Left lobe of liver (tissue), 2 donors: ENCODE data around the gene SKIC8. TPM values are rescaled to one million over a fixed set of nuclear protein-coding genes. Genes with fewer than 3 reads are reported as not detected.

Experiments
- ATAC-seq: fragments of 200-7000 bp; cut with Tn5 transposase; one replicate; pipeline ENCODE4 v1.9.1; 2020; ENCODE audit warnings: mild to moderate bottlenecking, moderate library complexity
- DNase-seq: peaks from one replicate; pipeline ENCODE4 v3.0.0-alpha.2; 2020; ENCODE audit warnings: low spot score
- total RNA-seq: library from RNA; stranded (reverse); gene quantifications from one replicate; pipeline ENCODE4 v1.2.1, GENCODE V29; 2021
- donor health status: DM: no; HTN: no; CAD: no; lungs with moderate emphysema.
- donor health status: DM: no; HTN: yes; CAD: no.

Gene SKIC8
- total RNA-seq, 1 donor from 2014 or later = 22.1 TPM

DNA sequence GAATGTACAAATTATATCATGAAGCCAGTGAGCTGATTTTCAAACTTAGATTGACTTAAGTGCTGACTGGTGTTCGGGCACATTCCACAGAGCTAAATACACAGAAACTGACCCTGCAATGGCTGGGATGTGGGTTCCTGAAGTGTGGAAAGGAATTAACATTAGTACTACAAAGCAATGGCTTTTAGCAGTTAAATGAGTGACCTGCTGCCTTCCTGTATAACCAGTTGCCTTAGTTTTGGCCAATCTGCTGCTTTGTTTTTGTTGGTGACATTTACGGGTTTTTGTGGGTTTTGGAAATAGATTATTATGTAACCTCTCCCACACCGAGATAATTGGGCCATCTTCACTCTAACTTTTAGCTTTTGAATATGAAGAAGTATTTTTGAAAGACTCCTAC lies 2.4 kb upstream of the SKIC8 start:
- no peak for DNase-seq
- ATAC-seq = no peak

DNA sequence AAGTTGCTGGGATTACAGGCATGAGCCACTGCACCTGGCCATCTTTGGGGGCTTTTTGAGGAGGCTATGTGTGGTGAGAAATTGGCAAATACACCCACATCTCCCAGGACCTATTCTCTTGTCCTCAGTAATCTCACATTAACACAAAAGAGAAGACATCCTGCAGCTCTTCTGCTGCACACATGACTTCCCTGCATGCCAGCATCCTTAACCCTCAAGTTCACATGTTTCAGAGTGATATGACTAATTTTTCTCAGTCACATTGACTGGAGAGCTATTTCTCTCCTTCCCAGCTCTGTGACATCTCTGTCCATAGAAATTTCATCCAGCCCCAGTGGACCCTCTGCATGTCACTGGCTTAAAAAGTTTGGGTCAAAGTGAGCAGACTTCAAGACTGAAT lies 1.9 kb upstream of the SKIC8 start:
- DNase-seq = no peak
- ATAC-seq = no peak

DNA sequence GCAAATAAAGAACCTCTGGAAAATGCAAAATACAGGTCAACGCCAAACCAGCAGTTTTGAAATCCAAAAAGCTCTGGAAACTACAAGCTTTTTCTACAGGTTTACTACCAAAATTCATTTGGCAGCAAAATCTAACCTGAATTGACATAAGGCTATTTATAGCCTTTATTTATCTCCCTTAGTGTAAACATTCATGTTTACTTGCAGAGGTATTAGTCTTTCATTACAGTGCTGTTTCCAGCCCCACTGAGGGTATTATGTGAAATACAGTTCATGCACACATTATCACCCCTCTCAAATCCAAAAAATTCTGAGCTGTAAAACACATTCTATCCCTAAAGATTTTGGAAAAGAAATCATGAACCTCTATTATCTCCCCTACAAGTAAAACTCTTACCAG lies 7.2 kb downstream of the SKIC8 start:
- no peak for ATAC-seq
- DNase-seq = no peak

DNA sequence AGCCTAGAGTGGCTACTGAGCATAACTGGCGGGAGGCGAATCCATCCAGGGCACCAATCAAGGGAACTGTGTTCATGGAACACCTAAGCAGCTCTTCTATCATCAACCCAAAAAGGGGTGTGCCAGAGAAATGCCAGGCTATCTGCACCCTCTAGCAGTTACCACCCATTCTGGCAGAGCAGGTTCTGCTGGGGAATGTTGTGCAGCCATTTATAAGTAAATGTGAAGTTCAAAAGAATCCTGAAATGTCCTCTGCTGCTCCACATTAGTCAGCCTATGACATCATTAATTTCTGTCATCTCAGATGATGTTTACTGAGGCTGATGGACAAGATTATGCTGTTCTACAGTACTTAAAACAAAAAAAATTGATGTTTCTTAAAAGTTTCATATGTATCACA lies 7.7 kb downstream of the SKIC8 start:
- no peak for ATAC-seq

DNA sequence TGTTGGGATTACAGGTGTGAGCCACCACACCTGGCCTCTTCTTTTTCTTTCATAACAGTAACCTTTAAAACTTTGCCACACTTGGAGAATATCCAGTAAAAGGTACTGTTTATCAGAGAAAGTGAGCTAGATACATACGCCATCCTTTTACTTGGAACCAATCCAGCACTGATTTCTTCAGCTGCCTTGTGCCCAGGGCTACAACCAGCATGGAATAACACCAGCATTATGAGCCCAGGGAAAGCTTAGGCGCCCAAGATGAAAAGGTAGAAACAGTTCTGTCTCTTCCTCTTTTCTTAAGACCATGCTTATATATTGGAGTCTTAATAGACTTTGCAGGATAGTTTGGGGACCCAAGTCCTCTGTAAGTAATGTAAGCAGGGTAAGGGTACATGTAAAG lies 8.4 kb downstream of the SKIC8 start:
- ATAC-seq (peak; percentile 13), DNase-seq (no peak)

More for the DNA sequence above, 7.7 kb downstream of the SKIC8 start:
- DNase-seq = no peak

DNA sequence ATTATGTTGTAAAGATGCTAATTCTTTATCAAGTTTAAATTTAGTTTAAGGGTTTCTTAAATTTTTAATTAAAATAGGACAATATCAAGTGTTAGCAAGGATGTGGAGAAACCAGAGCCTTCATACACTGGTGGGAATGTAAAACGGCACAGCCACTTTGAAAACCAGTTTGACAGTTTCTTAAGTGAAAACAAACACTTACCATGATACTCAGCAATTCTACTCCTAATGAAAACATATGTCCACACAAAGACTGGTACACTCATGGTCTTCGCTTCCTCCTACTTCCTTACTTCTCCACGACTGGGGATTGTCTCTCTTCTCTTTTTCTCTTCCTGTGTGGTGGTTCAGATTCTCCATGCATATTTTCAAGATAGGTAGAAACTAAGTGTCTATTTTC lies 9.2 kb downstream of the SKIC8 start:
- no peak for DNase-seq
- no peak for ATAC-seq

DNA sequence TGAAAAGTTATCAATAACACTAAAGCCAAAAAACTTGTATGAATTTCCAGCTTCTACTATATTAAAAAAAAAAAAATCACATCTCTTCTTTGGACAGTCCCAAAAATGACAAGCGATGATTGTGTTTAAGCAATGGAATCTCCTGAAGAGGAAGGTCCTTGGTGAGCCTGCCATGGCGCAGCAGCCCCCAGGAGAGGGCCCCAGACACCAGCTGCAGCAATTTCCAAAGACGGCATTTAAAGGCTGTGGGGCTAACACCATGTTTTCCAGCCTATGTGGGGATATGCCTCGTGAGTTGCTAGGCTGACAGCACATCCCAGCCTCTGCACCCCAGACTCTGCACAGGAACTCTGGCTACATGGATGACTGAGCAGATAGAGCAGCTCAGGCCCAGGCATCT lies 14.7 kb downstream of the SKIC8 start:
- no peak for ATAC-seq
- no peak for DNase-seq

DNA sequence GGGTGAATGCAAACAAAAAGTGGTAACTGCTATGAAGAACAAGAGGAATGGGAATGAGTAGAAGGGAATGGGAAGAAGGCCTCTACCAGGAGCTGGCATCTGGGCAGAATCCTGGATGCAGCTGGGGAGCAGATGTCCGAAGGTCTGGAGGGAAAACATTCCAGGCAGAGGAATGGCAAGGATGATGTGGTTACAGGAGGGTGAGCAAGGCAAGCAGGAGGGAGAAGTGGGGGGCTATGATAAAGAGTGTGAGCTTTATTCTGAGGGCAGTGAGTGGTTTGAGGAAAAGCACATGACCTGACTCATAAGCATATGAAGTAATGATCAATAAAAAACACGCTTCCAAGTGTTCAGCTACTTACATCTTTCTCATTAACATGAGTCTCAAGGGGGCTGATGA lies 17.1 kb downstream of the SKIC8 start:
- no peak for DNase-seq
- no peak for ATAC-seq

DNA sequence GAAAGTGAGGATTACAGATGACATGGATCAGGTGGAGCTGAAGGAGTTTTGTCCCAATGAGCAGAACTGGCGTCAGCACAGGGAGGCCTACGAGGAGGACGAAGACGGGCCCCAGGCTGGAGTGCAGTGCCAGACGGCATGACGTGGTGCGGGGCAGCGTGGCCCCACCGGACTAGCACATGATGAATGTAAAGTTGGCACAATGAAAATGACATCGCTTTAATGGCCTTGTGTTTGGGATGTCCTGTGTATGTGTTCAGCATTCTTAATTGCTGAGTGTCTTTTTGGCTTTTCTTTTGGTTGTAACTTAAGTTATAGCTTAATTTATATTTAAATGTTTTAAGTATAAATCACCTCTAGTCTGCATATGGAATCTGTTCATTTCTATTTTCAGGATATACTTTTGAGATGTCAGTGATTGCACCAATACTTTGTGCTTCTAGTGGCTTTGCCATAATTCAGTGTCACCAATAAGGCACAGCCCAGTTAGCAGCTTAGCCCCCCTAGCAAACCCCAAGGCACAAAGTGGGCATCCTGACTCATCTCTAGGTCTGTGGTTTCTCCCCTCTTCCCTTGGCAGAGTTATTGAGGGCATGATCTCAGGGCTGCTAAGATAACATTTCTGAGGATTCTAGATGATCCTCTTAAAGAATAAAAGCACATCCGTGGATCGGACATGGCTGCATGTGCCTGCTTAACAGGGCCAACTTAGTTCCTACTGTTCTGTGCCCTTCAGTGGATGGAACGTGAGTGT lies 18.9 kb downstream of the SKIC8 start:
- no peak for DNase-seq
- ATAC-seq = no peak

DNA sequence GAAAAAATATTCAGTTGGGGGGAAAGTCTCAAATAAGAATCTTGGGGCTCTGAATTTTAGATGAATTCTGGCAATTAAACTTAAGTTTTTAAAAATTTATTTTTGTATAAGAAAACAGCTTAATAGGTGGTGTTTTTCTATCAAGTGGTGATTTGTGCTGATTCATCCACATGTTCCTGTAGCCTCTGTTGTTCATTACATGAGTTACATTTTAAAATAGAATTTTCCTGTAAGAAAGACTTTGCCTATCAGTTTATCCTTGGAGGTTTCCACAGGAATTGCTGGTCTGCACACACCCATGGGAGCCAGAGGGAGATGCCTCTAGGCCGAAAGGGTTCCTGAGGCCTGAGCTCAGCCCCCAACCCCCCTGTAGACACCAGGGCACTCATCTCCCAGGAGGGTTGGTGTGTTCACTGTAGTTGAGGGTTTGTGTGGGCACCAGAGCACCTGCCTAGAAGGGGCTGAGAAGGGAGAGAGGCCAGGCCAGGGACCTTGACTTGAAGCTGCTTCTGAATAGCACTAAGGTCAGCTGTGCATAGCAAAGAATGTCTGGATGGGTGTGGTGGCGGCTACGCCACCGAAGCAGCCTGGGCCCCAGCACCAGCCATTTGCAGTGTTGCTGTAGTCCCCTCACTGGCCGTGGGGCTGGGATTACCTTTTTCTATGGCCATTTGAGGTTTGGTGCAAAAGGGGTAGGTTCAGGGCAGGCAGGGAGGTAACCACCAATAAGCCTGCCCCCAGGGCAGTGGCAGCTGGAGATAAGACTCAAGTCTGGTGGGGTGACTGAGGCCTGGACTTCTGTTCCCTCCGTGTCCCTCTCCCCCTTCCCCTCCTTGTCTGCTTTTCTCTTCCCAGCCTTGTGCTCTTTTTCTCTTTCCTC lies 23.1 kb downstream of the SKIC8 start:
- ATAC-seq (no peak), DNase-seq (no peak)

DNA sequence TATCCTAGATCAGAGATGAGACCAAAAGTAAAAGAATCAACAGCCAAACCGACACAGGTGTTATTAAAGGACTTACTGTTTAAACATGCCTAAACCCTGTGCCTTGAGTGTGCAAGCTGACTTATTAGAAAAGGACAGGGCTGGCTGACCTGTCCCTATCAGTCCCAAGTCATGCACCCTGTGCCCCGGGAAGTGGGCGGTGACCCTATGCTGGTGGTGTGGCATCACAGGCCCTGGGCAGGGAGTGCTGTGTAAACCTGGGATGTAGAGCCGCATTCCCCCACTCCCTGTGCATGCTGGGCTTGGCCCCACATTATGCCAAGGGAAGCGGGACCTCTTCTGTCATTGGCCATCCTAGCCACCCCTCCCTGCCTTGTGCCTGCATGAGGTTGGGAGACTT lies 24.4 kb downstream of the SKIC8 start:
- DNase-seq (no peak), ATAC-seq (no peak)

DNA sequence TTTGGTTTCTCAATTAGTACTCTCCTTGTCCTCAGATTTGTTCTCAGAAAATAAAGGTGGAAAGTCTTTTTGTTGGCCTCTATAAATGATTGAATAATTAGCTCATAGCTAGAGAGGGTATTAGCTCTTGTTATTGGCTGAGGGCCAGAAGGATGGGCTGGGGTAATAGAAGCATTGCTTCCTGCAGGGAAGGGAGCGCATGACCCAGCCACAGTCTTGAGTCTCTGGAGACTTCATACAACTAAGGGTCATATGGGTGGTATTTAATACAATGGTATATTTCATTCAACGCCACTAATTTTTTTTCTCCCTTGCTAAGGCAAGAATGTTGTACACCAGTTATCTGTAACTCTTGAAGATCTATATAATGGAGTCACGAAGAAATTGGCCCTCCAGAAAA lies 26.6 kb downstream of the SKIC8 start:
- DNase-seq (no peak), ATAC-seq (no peak)

DNA sequence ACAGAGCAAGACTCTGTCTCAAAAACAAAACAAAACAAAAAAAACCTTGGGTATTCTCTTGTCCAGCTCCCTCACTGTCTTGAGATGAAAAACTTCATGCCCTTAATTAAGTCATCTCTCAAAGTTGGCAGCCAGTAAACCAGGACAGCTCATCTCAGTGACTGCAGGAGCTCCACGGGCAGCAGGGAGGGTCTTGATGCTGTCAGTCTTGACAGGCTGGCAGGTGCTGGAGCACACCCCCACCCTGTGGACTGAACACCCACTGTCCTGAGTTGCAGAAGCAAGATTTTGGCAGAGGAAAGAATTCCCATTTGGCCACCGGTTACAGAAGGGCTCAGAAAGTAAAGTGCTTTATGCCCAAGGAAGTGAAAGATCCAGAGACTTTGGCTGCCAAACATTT lies 27.1 kb downstream of the SKIC8 start:
- DNase-seq = no peak
- no peak for ATAC-seq

DNA sequence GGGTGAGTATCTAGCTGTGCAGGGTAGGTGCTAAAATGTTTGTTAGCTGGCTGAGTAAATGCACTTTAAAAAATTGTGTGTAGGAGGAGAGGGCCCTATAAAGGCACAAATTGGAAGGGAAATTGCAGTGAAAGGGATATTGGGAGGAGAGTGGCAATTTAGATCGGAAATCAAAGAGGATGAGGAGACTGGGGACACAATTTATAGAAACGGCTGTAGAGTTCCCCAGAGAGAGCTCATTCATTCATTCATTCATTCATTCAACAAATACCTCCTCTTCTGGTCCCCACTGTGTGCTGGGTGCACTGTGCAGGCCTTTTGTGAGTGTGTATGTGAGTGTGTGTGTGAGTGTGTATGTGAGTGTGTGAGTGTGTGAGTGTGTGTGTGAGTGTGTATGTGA lies 32.6 kb downstream of the SKIC8 start:
- no peak for DNase-seq
- no peak for ATAC-seq

DNA sequence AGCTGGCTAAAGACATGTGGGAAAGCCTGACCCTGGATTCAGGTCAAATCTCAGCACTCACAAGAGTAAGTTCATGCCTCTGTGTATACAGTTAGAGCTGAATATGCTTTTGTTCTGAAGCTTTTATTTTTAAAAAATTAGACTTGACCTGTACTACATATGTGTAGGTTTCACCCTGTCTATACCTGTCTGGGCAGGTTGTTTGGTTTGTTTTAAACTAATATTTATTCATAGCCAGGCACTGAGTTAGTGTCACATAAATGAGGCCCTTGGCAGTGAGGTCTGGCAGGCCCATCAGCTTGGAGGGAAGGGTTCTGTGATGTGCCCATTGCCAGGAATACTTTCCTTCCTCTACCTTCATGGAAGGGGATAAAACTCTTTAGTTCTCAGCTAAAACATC lies 33.2 kb downstream of the SKIC8 start:
- DNase-seq (no peak), ATAC-seq (no peak)

DNA sequence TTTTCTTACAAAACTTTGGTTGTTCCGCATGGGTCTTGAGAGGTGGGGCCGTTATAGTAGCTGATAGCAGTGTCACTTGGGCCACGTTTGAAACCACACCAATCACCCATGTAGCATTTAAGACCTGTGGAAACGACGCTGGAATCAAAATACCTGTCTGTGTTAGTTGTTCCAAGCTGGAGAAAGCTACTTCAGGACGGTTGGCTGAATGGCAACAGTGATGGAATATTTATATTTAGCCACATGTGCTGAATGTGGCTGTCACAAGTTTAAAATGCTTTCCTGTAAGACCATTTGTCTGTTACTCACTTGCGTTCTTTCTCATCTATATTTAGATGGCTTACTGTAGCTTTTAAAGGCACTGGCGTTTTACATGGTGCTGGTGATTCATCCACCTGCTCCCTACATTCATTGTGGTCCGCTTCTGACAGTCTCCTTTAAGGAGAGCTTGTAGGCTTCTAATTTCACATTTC lies 33.6 kb downstream of the SKIC8 start:
- DNase-seq = no peak
- no peak for ATAC-seq

DNA sequence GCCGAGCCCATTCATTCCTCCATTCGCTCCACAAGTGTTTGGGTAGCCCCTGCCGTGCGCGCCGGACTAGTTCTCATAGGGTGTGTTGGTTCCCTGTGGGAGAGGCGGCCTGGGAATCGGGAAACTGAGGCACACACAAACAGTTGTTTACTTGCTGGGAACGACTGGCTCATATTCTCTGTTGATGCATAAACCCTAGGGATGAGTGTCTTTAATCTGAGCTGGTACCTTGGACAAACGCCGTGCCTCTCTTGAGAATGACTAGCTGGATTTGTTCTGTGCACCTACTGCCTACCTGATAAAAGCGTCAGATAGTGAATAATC lies 34.3 kb downstream of the SKIC8 start:
- no peak for DNase-seq
- no peak for ATAC-seq

DNA sequence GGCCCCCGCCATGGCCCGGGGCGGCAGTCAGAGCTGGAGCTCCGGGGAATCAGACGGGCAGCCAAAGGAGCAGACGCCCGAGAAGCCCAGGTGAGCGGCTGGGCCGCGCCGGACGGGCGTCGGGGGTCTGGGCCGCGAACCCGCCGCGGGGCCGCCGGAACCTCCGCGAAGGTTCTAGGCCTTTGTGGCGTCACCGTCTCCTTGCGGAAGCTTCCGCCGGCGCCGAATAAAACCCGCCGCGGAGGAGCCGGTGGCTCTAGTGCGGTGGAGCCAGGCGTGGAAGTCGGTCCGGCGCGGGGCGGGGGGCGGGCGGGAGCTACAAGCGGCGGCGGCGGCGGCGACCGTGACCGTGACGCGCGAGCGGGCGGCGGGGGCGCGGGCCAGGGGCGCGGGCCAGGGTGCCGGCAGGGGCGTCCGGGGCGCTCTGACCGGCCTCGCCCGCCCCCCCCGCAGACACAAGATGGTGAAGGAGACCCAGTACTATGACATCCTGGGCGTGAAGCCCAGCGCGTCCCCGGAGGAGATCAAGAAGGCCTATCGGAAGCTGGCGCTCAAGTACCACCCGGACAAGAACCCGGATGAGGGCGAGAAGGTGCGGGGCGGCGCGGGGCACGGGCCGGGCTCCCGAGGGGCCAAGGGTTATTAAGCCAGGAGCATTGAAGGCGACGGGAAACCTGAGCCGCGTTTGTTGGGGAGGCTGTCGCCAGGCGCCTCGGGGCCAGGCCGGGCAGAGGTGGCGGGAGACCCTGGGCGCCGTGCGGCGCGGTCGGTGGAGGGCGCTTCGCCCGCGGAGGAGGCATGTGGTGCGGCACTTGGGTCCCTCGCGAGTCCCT lies 34.9 kb downstream of the SKIC8 start, which contains the start of gene DNAJA4:
DNAJA4 (plus strand) TSS at position 259 of the 833 bp plus-strand sequence; CDS start at position 461, 202 bp downstream.
- ATAC-seq = peak; percentile 57
- no peak for DNase-seq

DNA sequence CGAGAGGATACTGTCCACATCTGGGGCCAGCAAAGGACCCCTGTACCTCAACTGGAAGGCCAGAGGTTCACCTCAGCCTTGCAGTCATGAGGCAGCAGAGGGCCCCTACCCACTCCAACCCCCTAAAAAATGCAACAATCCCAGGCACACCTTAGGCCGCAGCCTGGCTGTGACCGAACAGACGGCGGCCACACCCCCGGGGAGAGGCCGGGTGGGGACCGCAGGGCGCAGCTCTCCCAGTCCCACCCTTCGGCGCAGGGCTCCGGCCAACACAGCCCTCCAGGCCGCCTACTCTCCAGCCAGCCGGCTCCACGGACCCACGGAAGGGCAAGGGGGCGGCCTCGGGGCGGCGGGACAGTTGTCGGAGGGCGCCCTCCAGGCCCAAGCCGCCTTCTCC lies 35.5 kb downstream of the SKIC8 start:
- ATAC-seq (peak; percentile 23), DNase-seq (no peak)

DNA sequence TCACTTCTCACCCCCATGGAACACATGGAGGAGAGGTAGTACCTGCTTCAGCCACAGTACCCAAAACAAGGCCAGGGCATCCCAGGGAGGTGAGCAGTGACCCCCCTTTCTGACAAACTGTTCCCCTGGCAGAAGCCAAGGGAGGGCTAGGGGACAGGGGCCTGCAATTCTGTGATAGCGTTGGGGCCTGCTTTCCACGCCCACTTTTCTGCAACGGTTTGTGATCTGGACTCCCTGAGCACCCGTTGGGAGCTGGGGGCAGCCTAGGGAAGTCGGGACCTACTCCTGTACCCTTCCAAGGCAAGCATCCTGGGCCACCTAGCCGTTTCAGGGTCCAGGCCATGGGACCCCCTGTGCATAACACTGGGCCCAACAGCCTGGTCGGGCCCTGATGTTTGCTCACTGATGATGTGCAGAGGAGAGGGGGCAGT lies 36.0 kb downstream of the SKIC8 start:
- ATAC-seq (no peak), DNase-seq (no peak)

DNA sequence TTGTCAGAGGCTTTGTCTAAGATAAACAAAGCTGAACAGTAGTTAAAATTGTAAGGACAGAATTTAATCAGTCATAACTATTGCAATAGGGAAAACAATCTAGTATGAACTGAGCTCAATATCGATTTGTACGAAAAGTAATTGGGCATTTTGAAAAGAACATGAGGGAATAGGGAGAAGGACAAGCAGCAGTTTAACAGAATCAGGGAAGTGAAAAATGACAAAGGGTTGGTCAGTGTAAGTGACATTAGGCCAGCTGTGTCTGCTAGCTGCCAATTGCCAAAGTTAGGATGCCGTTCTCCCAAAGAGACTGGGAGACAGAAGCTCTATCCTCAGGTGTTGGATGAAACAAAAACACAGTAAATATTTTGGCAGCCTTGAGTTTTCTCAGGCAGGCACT lies 38.3 kb downstream of the SKIC8 start:
- ATAC-seq = no peak

More for the DNA sequence above, 38.3 kb downstream of the SKIC8 start:
- DNase-seq = no peak
